ENCODE data around the gene SLC44A1.

The SLC44A1 gene

DNA sequence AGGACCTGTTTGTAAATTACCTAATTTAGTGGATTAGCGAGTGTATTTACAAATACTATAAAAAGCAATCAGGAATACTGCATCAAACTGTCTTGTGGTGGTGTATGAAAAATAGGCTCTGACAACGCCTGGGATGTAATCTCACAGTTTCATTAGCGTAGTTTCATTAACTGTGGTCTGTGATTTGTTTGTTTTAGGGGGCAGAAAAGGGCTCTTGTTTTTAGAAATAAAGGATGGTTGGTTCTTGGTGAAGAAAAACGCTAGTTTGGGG lies 1.4 kb downstream of the SLC44A1 start:
- H3K27ac ChIP-seq (ENCODE audit: low read depth, low read length, poor library complexity, severe bottlenecking): peak overlapping the region; percentile 91
- peaks cover 56% of the 10 kb centered on the region for H3K79me2 ChIP-seq (ENCODE audit: insufficient read depth, low read length)
- no peak overlapping the region for H2AFZ ChIP-seq (ENCODE audit: low read length)
- no peaks in the 10 kb centered on the region for H4K20me1 ChIP-seq (ENCODE audit: insufficient read depth, low read length)
- H3K4me2 ChIP-seq (ENCODE audit: low read length): peak overlapping the region; percentile 97
- H3K27me3 ChIP-seq (ENCODE audit: insufficient read depth, low read length): no peaks in the 10 kb centered on the region
- H3K4me3 ChIP-seq (ENCODE audit: low read depth, low read length, poor library complexity, severe bottlenecking): peak overlapping the region; percentile 95
- peaks cover 54% of the 10 kb centered on the region for H3K4me1 ChIP-seq (ENCODE audit: insufficient read depth, low read length, severe bottlenecking)
- H3K36me3 ChIP-seq (ENCODE audit: insufficient read depth, low read length): no peaks in the 10 kb centered on the region
- H3K9me3 ChIP-seq (ENCODE audit: low read length): no peaks in the 10 kb centered on the region
- no peaks in the 10 kb centered on the region for H3K9me2 ChIP-seq (ENCODE audit: low read depth, low read length)
- no peak for TF ChIP-seq EZH2 (IDR thresholded peaks at IDR 0.05; ENCODE audit: borderline replicate concordance, low read length)
- TF ChIP-seq, protein P1, sequence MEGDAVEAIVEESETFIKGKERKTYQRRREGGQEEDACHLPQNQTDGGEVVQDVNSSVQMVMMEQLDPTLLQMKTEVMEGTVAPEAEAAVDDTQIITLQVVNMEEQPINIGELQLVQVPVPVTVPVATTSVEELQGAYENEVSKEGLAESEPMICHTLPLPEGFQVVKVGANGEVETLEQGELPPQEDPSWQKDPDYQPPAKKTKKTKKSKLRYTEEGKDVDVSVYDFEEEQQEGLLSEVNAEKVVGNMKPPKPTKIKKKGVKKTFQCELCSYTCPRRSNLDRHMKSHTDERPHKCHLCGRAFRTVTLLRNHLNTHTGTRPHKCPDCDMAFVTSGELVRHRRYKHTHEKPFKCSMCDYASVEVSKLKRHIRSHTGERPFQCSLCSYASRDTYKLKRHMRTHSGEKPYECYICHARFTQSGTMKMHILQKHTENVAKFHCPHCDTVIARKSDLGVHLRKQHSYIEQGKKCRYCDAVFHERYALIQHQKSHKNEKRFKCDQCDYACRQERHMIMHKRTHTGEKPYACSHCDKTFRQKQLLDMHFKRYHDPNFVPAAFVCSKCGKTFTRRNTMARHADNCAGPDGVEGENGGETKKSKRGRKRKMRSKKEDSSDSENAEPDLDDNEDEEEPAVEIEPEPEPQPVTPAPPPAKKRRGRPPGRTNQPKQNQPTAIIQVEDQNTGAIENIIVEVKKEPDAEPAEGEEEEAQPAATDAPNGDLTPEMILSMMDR (IDR thresholded peaks at IDR 0.05; ENCODE audit: low read length): no peak
- no peaks in the 10 kb centered on the region; the same call in 1 of the 2 replicates for H3F3A ChIP-seq (ENCODE audit: insufficient read depth, low read length)
- peak overlapping the region; percentile 93 for H3K9ac ChIP-seq (ENCODE audit: low read length)

DNA sequence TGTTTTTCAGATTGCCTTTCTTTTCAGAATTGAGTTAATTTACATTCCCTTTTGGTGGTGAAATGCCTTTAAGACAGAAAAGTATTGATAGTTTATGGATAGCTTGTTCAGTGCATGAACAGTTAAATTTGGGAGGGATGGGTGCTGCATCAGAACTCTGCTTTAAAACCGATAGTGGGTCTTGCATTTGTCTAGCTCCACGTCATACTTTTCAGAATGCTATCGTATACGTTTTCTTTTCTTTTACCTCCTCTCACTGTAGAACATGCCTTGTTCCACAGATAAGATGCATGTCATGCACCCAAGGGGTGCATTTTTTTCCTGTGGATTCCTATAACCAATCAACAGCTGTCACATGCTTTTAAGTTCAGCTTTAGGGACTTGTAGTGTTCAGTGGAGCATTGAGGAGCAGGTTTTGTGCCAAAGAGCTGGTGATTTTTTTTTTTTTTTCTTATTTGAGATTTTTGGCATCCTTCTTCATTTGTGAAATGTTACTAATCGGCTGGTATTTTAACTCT lies 2.3 kb downstream of the SLC44A1 start:
- Histone ChIP-seq H3K4me3 (ENCODE audit: low read depth, low read length, poor library complexity, severe bottlenecking) (peak overlapping the region; percentile 95), H3K9me3 (ENCODE audit: low read length) (no peaks in the 10 kb centered on the region), H3F3A (ENCODE audit: insufficient read depth, low read length) (no peaks in the 10 kb centered on the region; the same call in 1 of the 2 replicates), H3K9me2 (ENCODE audit: low read depth, low read length) (no peaks in the 10 kb centered on the region), H3K4me2 (ENCODE audit: low read length) (peak overlapping the region; percentile 97), H3K4me1 (ENCODE audit: insufficient read depth, low read length, severe bottlenecking) (peaks cover 63% of the 10 kb centered on the region), H4K20me1 (ENCODE audit: insufficient read depth, low read length) (no peaks in the 10 kb centered on the region), H3K27me3 (ENCODE audit: insufficient read depth, low read length) (no peaks in the 10 kb centered on the region), H3K79me2 (ENCODE audit: insufficient read depth, low read length) (peaks cover 60% of the 10 kb centered on the region), H2AFZ (ENCODE audit: low read length) (no peak overlapping the region), H3K9ac (ENCODE audit: low read length) (peak overlapping the region; percentile 93), H3K36me3 (ENCODE audit: insufficient read depth, low read length) (no peaks in the 10 kb centered on the region), H3K27ac (ENCODE audit: low read depth, low read length, poor library complexity, severe bottlenecking) (peak overlapping the region; percentile 91)
- TF ChIP-seq, protein P1 (IDR thresholded peaks at IDR 0.05; ENCODE audit: low read length): no peak
- no peak for TF ChIP-seq EZH2 (IDR thresholded peaks at IDR 0.05; ENCODE audit: borderline replicate concordance, low read length)

- TF ChIP-seq, protein P1 (IDR thresholded peaks at IDR 0.05; ENCODE audit: low read length): no peak
- TF ChIP-seq EZH2 (IDR thresholded peaks at IDR 0.05; ENCODE audit: borderline replicate concordance, low read length): no peak
- no peaks in the 10 kb centered on the region for H3K9me2 ChIP-seq (ENCODE audit: low read depth, low read length)
- H3K4me2 ChIP-seq (ENCODE audit: low read length): peak overlapping the region; percentile 97
- H2AFZ ChIP-seq (ENCODE audit: low read length): no peak overlapping the region
- no peaks in the 10 kb centered on the region for H3K36me3 ChIP-seq (ENCODE audit: insufficient read depth, low read length)
- no peaks in the 10 kb centered on the region; the same call in 1 of the 2 replicates for H3F3A ChIP-seq (ENCODE audit: insufficient read depth, low read length)
- H3K9ac ChIP-seq (ENCODE audit: low read length): peak overlapping the region; percentile 93
- H3K27me3 ChIP-seq (ENCODE audit: insufficient read depth, low read length): no peaks in the 10 kb centered on the region
- H3K27ac ChIP-seq (ENCODE audit: low read depth, low read length, poor library complexity, severe bottlenecking): peak overlapping the region; percentile 91
- H3K79me2 ChIP-seq (ENCODE audit: insufficient read depth, low read length): peaks cover 79% of the 10 kb centered on the region
- H3K9me3 ChIP-seq (ENCODE audit: low read length): no peaks in the 10 kb centered on the region
- peaks cover 80% of the 10 kb centered on the region for H3K4me1 ChIP-seq (ENCODE audit: insufficient read depth, low read length, severe bottlenecking)
- H3K4me3 ChIP-seq (ENCODE audit: low read depth, low read length, poor library complexity, severe bottlenecking): peak overlapping the region; percentile 95
- H4K20me1 ChIP-seq (ENCODE audit: insufficient read depth, low read length): no peaks in the 10 kb centered on the region
Observed at GRCh38 chr9:105248691-105249090, 4.2 kb downstream of the SLC44A1 start.

Measured in OCI-LY1 (cell line).